Stomach (tissue), 4 donors: Measurements from ENCODE around the gene PRPF6.

ENCODE experiments used
- EP300 ChIP-seq: sonication (generic); formaldehyde crosslinking; IDR thresholded peaks from one replicate; pipeline ENCODE4 v1.6.1; 2017; ENCODE audit warnings: antibody characterized with exemption
- POLR2A ChIP-seq, 4 donors: fragments of 450-650 bp; IDR thresholded peaks; one replicate each; pipeline ENCODE4 v1.6.1; 2016; ENCODE audit warnings: antibody characterized with exemption in 4 of 4, control low read depth in 2 of 4, mild to moderate bottlenecking in 1 of 4, moderate library complexity in 1 of 4
- POLR2AphosphoS5 ChIP-seq, 3 donors: sonication (generic); formaldehyde crosslinking; IDR thresholded peaks; one replicate each; pipeline ENCODE4 v1.6.1; 2016; ENCODE audit warnings: antibody characterized with exemption in 3 of 3
- TF ChIP-seq, protein P1 (sequence below), 7 experiments: fragments of 450-650 bp in 4 of 7; fragments of 200-600 bp in 3 of 7; sonication (generic) in 3 of 7; IDR thresholded peaks; one replicate each; pipeline ENCODE4 v1.5.1; 2016 to 2019; ENCODE audit warnings: antibody characterized with exemption in 7 of 7, control low read depth in 2 of 7, mild to moderate bottlenecking in 1 of 7

GRCh38 chr20:64035066-64035932 is 54.4 kb downstream of the PRPF6 start:
- TF ChIP-seq, protein P1, sequence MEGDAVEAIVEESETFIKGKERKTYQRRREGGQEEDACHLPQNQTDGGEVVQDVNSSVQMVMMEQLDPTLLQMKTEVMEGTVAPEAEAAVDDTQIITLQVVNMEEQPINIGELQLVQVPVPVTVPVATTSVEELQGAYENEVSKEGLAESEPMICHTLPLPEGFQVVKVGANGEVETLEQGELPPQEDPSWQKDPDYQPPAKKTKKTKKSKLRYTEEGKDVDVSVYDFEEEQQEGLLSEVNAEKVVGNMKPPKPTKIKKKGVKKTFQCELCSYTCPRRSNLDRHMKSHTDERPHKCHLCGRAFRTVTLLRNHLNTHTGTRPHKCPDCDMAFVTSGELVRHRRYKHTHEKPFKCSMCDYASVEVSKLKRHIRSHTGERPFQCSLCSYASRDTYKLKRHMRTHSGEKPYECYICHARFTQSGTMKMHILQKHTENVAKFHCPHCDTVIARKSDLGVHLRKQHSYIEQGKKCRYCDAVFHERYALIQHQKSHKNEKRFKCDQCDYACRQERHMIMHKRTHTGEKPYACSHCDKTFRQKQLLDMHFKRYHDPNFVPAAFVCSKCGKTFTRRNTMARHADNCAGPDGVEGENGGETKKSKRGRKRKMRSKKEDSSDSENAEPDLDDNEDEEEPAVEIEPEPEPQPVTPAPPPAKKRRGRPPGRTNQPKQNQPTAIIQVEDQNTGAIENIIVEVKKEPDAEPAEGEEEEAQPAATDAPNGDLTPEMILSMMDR (IDR thresholded peaks at IDR 0.05): no peak
- TF ChIP-seq POLR2A (IDR thresholded peaks at IDR 0.05): no peak
- TF ChIP-seq POLR2AphosphoS5 (IDR thresholded peaks at IDR 0.05): no peak
- TF ChIP-seq EP300: no peak
